GM19324 (cell line): Measurements from ENCODE around the gene HPCA.

Experiments used
- ATAC-seq: cut with Tn5 transposase; IDR thresholded peaks from one replicate; pipeline ENCODE4 v1.9.1; 2021; ENCODE audit warnings: mild to moderate bottlenecking, moderate library complexity; ENCODE audit not compliant: unreplicated experiment, low FRiP score

Gene HPCA

GRCh38 chr1:32870615-32871363 lies 15.5 kb upstream of the HPCA start, which contains the start of gene FNDC5:
Gene FNDC5 (minus strand): TSS chr1:32870912.
- ATAC-seq: no peak

GRCh38 chr1:32871364-32872191 lies 14.7 kb upstream of the HPCA start:
- no peak for ATAC-seq

GRCh38 chr1:32872192-32872460 lies 14.2 kb upstream of the HPCA start:
- no peak for ATAC-seq

GRCh38 chr1:32873484-32873883 lies 12.8 kb upstream of the HPCA start:
- ATAC-seq: no peak

GRCh38 chr1:32874860-32875752 lies 11.2 kb upstream of the HPCA start:
- ATAC-seq: no peak

- ATAC-seq: no peak
Observed at GRCh38 chr1:32876341-32877210, 9.7 kb upstream of the HPCA start.

- ATAC-seq: no peak
Observed at GRCh38 chr1:32877211-32878110, 8.8 kb upstream of the HPCA start.

GRCh38 chr1:32878183-32878582 lies 8.1 kb upstream of the HPCA start:
- no peak for ATAC-seq

GRCh38 chr1:32878637-32879041 lies 7.7 kb upstream of the HPCA start:
- no peak for ATAC-seq

- ATAC-seq: no peak
Observed at GRCh38 chr1:32881291-32881690, 5.0 kb upstream of the HPCA start.

- ATAC-seq: no peak
Observed at GRCh38 chr1:32881871-32882850, 4.1 kb upstream of the HPCA start.

GRCh38 chr1:32883338-32884031 lies 2.8 kb upstream of the HPCA start:
- no peak for ATAC-seq

GRCh38 chr1:32884032-32884372 lies 2.3 kb upstream of the HPCA start:
- ATAC-seq: no peak

GRCh38 chr1:32884726-32885125 lies 1.6 kb upstream of the HPCA start:
- ATAC-seq: no peak

GRCh38 chr1:32885676-32886003 lies 651 bp upstream of the HPCA start:
- ATAC-seq: no peak

GRCh38 chr1:32886828-32887414 lies 630 bp downstream of the HPCA start:
- ATAC-seq: no peak

GRCh38 chr1:32887623-32888022 lies 1.3 kb downstream of the HPCA start:
- no peak for ATAC-seq
